Neural progenitor cell (in vitro differentiated cells): ENCODE data around the gene QKI.

Experiments
- CTCF ChIP-seq: fragments of 200-600 bp; sonication (generic); IDR thresholded peaks from 2 replicates; pipeline ENCODE4 v1.5.1; 2017; ENCODE audit warnings: antibody characterized with exemption, mild to moderate bottlenecking
- EZH2 ChIP-seq: fragments of 200-600 bp; sonication (generic); IDR thresholded peaks from 2 replicates; pipeline ENCODE4 v1.6.1; 2017; ENCODE audit warnings: antibody characterized with exemption, mild to moderate bottlenecking, moderate library complexity
- EZH2phosphoT487 ChIP-seq: fragments of 200-600 bp; sonication (generic); IDR thresholded peaks from 2 replicates; pipeline ENCODE4 v1.6.1; 2017; ENCODE audit warnings: antibody characterized with exemption

- TF ChIP-seq CTCF, result no peak
- TF ChIP-seq EZH2, result no peak
- TF ChIP-seq EZH2phosphoT487, result no peak
Observed at GRCh38 chr6:163387317-163387716, 27.2 kb upstream of the QKI start.
